OCI-LY3 (cell line): ENCODE data around the gene LY6G6C.

Source experiments
- CTCF ChIP-seq: fragments of 200-600, 300-600 bp; sonication (generic); IDR thresholded peaks from 2 replicates; pipeline ENCODE4 v1.5.1; 2014; ENCODE audit warnings: antibody characterized with exemption, low read length, low read depth
- EZH2phosphoT487 ChIP-seq: fragments of 200-600 bp; shearing (Covaris generic); IDR thresholded peaks from 2 replicates; pipeline ENCODE4 v1.6.1; 2018; ENCODE audit warnings: antibody characterized with exemption, mixed run types, low read depth

- TF ChIP-seq CTCF (no peak), EZH2phosphoT487 (no peak)
Observed at GRCh38 chr6:31725502-31726350, 4.2 kb upstream of the LY6G6C start.
